Measurements from ENCODE around the gene CROCC.

DNA sequence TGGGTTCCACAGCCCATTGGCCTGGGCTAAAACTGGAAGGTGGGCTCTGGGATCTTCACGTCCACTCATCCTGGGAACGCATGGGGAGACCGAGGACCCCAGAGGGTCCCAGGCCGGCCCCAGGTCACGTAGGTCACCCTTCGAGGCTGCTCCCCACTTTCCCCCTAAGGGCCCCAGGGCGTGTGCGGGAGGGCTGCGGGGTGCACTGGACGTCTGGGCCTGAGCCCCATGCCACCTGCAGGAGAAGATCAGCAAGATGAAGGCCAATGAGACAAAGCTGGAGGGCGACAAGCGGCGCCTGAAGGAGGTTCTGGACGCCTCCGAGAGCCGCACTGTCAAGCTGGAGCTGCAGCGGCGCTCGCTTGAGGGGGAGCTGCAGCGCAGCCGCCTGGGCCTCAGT, 46.2 kb downstream of the CROCC start:
- TF ChIP-seq, protein P1, sequence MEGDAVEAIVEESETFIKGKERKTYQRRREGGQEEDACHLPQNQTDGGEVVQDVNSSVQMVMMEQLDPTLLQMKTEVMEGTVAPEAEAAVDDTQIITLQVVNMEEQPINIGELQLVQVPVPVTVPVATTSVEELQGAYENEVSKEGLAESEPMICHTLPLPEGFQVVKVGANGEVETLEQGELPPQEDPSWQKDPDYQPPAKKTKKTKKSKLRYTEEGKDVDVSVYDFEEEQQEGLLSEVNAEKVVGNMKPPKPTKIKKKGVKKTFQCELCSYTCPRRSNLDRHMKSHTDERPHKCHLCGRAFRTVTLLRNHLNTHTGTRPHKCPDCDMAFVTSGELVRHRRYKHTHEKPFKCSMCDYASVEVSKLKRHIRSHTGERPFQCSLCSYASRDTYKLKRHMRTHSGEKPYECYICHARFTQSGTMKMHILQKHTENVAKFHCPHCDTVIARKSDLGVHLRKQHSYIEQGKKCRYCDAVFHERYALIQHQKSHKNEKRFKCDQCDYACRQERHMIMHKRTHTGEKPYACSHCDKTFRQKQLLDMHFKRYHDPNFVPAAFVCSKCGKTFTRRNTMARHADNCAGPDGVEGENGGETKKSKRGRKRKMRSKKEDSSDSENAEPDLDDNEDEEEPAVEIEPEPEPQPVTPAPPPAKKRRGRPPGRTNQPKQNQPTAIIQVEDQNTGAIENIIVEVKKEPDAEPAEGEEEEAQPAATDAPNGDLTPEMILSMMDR (IDR thresholded peaks at IDR 0.05), result no peak
- TF ChIP-seq EP300 (IDR thresholded peaks at IDR 0.05; ENCODE audit: low read depth) (no peak), POLR2A (IDR thresholded peaks at IDR 0.05) (no peak), POLR2AphosphoS5 (IDR thresholded peaks at IDR 0.05) (no peak)

Data from transverse colon (tissue), 4 donors.